Renal cortical epithelial cell (primary cell): ENCODE results near the gene FBXO38. TPM values are rescaled to one million over a fixed set of nuclear protein-coding genes. Genes with fewer than 3 reads are reported as not detected.

Experiments
- DNase-seq: peaks from one replicate; pipeline ENCODE4 v3.0.0-alpha.2; 2011; ENCODE audit warnings: low read depth
- total RNA-seq: library from RNA; depleted of rRNA; stranded (reverse); fragments of >200 nt; gene quantifications from 2 replicates; pipeline ENCODE4 v1.2.3, GENCODE V29; 2014

Gene FBXO38
- total RNA-seq, 1 donor from 2014 or later, result 68.3 TPM

- peak; percentile 9 for DNase-seq
Observed at GRCh38 chr5:148382961-148383360, 797 bp upstream of the FBXO38 start.

GRCh38 chr5:148384380-148384737 is 601 bp downstream of the FBXO38 start:
- DNase-seq, result peak; percentile 7

- DNase-seq, result no peak
Observed at GRCh38 chr5:148385094-148385493, 1.3 kb downstream of the FBXO38 start.

- DNase-seq, result peak; percentile 46
Observed at GRCh38 chr5:148386041-148386440, 2.3 kb downstream of the FBXO38 start.

GRCh38 chr5:148387325-148387724 is 3.6 kb downstream of the FBXO38 start:
- no peak for DNase-seq

- no peak for DNase-seq
Observed at GRCh38 chr5:148388696-148389095, 4.9 kb downstream of the FBXO38 start.

- no peak for DNase-seq
Observed at GRCh38 chr5:148390914-148391313, 7.2 kb downstream of the FBXO38 start.

GRCh38 chr5:148391422-148391821 is 7.7 kb downstream of the FBXO38 start:
- DNase-seq, result no peak

GRCh38 chr5:148393390-148393741 is 9.6 kb downstream of the FBXO38 start:
- DNase-seq, result peak; percentile 15

- DNase-seq, result no peak
Observed at GRCh38 chr5:148394587-148395019, 10.8 kb downstream of the FBXO38 start.

GRCh38 chr5:148395031-148395430 is 11.3 kb downstream of the FBXO38 start:
- no peak for DNase-seq

- peak; percentile 54 for DNase-seq
Observed at GRCh38 chr5:148397968-148398595, 14.3 kb downstream of the FBXO38 start.

- DNase-seq, result no peak
Observed at GRCh38 chr5:148398698-148399121, 15.0 kb downstream of the FBXO38 start.

GRCh38 chr5:148401604-148402003 is 17.8 kb downstream of the FBXO38 start:
- DNase-seq, result peak; percentile 46

GRCh38 chr5:148403344-148403743 is 19.6 kb downstream of the FBXO38 start:
- DNase-seq, result no peak

- DNase-seq, result no peak
Observed at GRCh38 chr5:148406406-148406805, 22.6 kb downstream of the FBXO38 start.

- no peak for DNase-seq
Observed at GRCh38 chr5:148408092-148408491, 24.3 kb downstream of the FBXO38 start.

GRCh38 chr5:148412124-148412523 is 28.4 kb downstream of the FBXO38 start:
- no peak for DNase-seq

GRCh38 chr5:148414833-148415232 is 31.1 kb downstream of the FBXO38 start:
- DNase-seq, result no peak

- DNase-seq, result no peak
Observed at GRCh38 chr5:148416416-148416815, 32.7 kb downstream of the FBXO38 start.

- no peak for DNase-seq
Observed at GRCh38 chr5:148416921-148417320, 33.2 kb downstream of the FBXO38 start.

GRCh38 chr5:148418511-148418910 is 34.8 kb downstream of the FBXO38 start:
- DNase-seq, result no peak

- DNase-seq, result no peak
Observed at GRCh38 chr5:148421661-148422060, 37.9 kb downstream of the FBXO38 start.

GRCh38 chr5:148425808-148426207 is 42.0 kb downstream of the FBXO38 start:
- no peak for DNase-seq
